IMR-90 (cell line): Measurements from ENCODE around the gene NACA. TPM values are rescaled to one million over a fixed set of nuclear protein-coding genes. Genes with fewer than 3 reads are reported as not detected.

Experiments used
- ATAC-seq: fragments of 200-7000 bp; cut with Tn5 transposase; 2 replicates; pipeline ENCODE4 v1.9.1; 2020; ENCODE audit warnings: low read depth, mild to moderate bottlenecking, moderate library complexity
- BruUV-seq: library from RNA; stranded (reverse); fragments of 400-500 nt; replicated peaks from 2 replicates; lab custom pipeline; 2021; lab: Mats Ljungman, UMichigan
- CTCF ChIA-PET: fragments of 300-600 bp; formaldehyde crosslinking; extraction: SDS; loops from one replicate; lab custom pipeline; 2021; ENCODE audit warnings: antibody characterized with exemption; lab: Yijun Ruan, JAX
- POLR2A ChIA-PET: fragments of 300-600 bp; sonication (Branson Sonifier 250); formaldehyde crosslinking; loops from one replicate; lab custom pipeline; 2022; ENCODE audit warnings: antibody characterized with exemption; ENCODE audit not compliant: unreplicated experiment; lab: Charles Lee
- DNase-seq: peaks from one replicate; pipeline ENCODE4 v3.0.0; 2013
- H2AFZ ChIP-seq: replicated peaks from 2 replicates; pipeline ENCODE3; 2013; ENCODE audit warnings: low read length, mild to moderate bottlenecking; ENCODE audit not compliant: poor library complexity
- H2AK5ac ChIP-seq: 2 replicates; pipeline ENCODE4 v1.6.1; 2013; ENCODE audit warnings: low read depth, low read length, inconsistent platforms
- H2AK9ac ChIP-seq: replicated peaks from 2 replicates; pipeline ENCODE3; 2013; ENCODE audit warnings: mild to moderate bottlenecking, low read depth, low read length, moderate library complexity; ENCODE audit not compliant: poor library complexity
- H2BK120ac ChIP-seq: 2 replicates; pipeline ENCODE4 v1.6.1; 2013; ENCODE audit warnings: low read depth, low read length, inconsistent platforms
- H2BK15ac ChIP-seq: 3 replicates; pipeline ENCODE4 v1.6.1; 2013; ENCODE audit warnings: low read depth, low read length, inconsistent platforms
- H2BK20ac ChIP-seq: 2 replicates; pipeline ENCODE4 v1.6.1; 2013; ENCODE audit warnings: low read depth, mild to moderate bottlenecking, inconsistent platforms, low read length, moderate library complexity
- H2BK5ac ChIP-seq: 2 replicates; pipeline ENCODE4 v1.6.1; 2013; ENCODE audit warnings: mild to moderate bottlenecking, low read depth, low read length, inconsistent platforms; ENCODE audit not compliant: poor library complexity, severe bottlenecking
- H3K14ac ChIP-seq: replicated peaks from 2 replicates; pipeline ENCODE4 v1.6.1; 2013; ENCODE audit warnings: low read depth, low read length, inconsistent platforms
- H3K18ac ChIP-seq: 2 replicates; pipeline ENCODE4 v1.6.1; 2013; ENCODE audit warnings: low read depth, low read length, control low read depth
- H3K23ac ChIP-seq: 2 replicates; pipeline ENCODE4 v1.6.1; 2013; ENCODE audit warnings: low read depth, low read length, inconsistent platforms
- H3K27ac ChIP-seq: 2 replicates; pipeline ENCODE4 v1.5.1; 2013; ENCODE audit warnings: mild to moderate bottlenecking, control low read depth, low read length; ENCODE audit not compliant: insufficient read depth
- H3K27me3 ChIP-seq: 2 replicates; pipeline ENCODE4 v1.6.1; 2013; ENCODE audit warnings: low read length; ENCODE audit not compliant: control insufficient read depth, insufficient read depth
- H3K36me3 ChIP-seq: 2 replicates; pipeline ENCODE4 v1.6.1; 2013; ENCODE audit warnings: low read length, mixed read lengths; ENCODE audit not compliant: control insufficient read depth, insufficient read depth
- H3K4ac ChIP-seq: 2 replicates; pipeline ENCODE4 v1.6.1; 2013; ENCODE audit warnings: low read depth, low read length, inconsistent platforms
- H3K4me1 ChIP-seq: 2 replicates; pipeline ENCODE4 v1.6.1; 2013; ENCODE audit warnings: low read length, mixed read lengths; ENCODE audit not compliant: control insufficient read depth, insufficient read depth
- H3K4me2 ChIP-seq: 2 replicates; pipeline ENCODE4 v1.6.1; 2013; ENCODE audit warnings: low read depth, mild to moderate bottlenecking, control low read depth, low read length, moderate library complexity
- H3K4me3 ChIP-seq: 2 replicates; pipeline ENCODE4 v1.5.1; 2013; ENCODE audit warnings: low read depth, mild to moderate bottlenecking, control low read depth, low read length, moderate library complexity; ENCODE audit not compliant: insufficient read depth
- H3K56ac ChIP-seq: 2 replicates; pipeline ENCODE4 v1.6.1; 2013; ENCODE audit warnings: low read length, inconsistent platforms; ENCODE audit not compliant: insufficient read depth; ENCODE audit errors: extremely low read depth
- H3K79me1 ChIP-seq, 2 experiments: 2 replicates each; pipeline ENCODE4 v1.6.1; 2013; ENCODE audit warnings: low read length in 2 of 2, inconsistent platforms in 1 of 2, low read depth in 1 of 2
- H3K9ac ChIP-seq: 2 replicates; pipeline ENCODE4 v1.6.1; 2013; ENCODE audit warnings: low read depth, low read length, control low read depth
- H3K9me1 ChIP-seq: 2 replicates; pipeline ENCODE4 v1.6.1; 2013; ENCODE audit warnings: low read length, inconsistent platforms; ENCODE audit not compliant: insufficient read depth
- H3K9me3 ChIP-seq: 2 replicates; pipeline ENCODE4 v1.6.1; 2013; ENCODE audit warnings: low read length; ENCODE audit not compliant: control insufficient read depth, insufficient read depth
- H4K20me1 ChIP-seq: 2 replicates; pipeline ENCODE4 v1.6.1; 2013; ENCODE audit warnings: low read length, inconsistent platforms; ENCODE audit not compliant: insufficient read depth
- H4K5ac ChIP-seq: 2 replicates; pipeline ENCODE4 v1.6.1; 2013; ENCODE audit warnings: mild to moderate bottlenecking, low read depth, low read length, control low read depth
- H4K8ac ChIP-seq, 2 experiments: 2 replicates each; pipeline ENCODE4 v1.6.1; 2013; ENCODE audit warnings: low read depth in 2 of 2, low read length in 2 of 2, control low read depth in 1 of 2, inconsistent platforms in 1 of 2
- H4K91ac ChIP-seq: 2 replicates; pipeline ENCODE4 v1.6.1; 2013; ENCODE audit warnings: low read depth, low read length, inconsistent platforms; ENCODE audit not compliant: insufficient read depth
- RCOR1 ChIP-seq: IDR thresholded peaks from 2 replicates; pipeline ENCODE4 v1.6.1; 2012; ENCODE audit warnings: mild to moderate bottlenecking, low read length, improper control_type of control experiment; ENCODE audit not compliant: insufficient replicate concordance
- RFX5 ChIP-seq: IDR thresholded peaks from 2 replicates; pipeline ENCODE4 v1.8.0; 2012; ENCODE audit warnings: low read depth, mild to moderate bottlenecking, low read length, moderate library complexity
- WGBS, 2 experiments: methylation state at CpG; one replicate each; pipeline versions ENCODE4 v1.1.5 to v1.1.7; 2013; ENCODE audit warnings: missing lambda C conversion rate in 2 of 2; ENCODE audit not compliant: insufficient read length in 1 of 2; ENCODE audit errors: extremely low coverage in 2 of 2; 5-methylcytosine and 5-hydroxymethylcytosine counted together
- dilution Hi-C: fragments of 300-500 bp; cut with HindIII; formaldehyde crosslinking; loops from one replicate; pipeline ENCODE4 v1.14.3; 2018; ENCODE audit warnings: low sequenced_read_pairs; ENCODE audit not compliant: unreplicated experiment
- in situ Hi-C: fragments of 300-500 bp; cut with MboI; formaldehyde crosslinking; loops from 3 replicates; pipeline ENCODE4 v1.14.3; 2019; ENCODE audit warnings: low sequenced_read_pairs, inconsistent platforms, mixed read lengths
- intact Hi-C: fragments of 100-400 bp; cut with micrococcal nuclease; formaldehyde crosslinking; loops from 2 replicates; pipeline ENCODE4 v1.10.0; 2022
- polyA plus RNA-seq, 3 experiments: library from polyadenylated mRNA; depleted of rRNA; stranded (reverse); fragments of >200 nt; gene quantifications; 2 replicates each; pipeline ENCODE4 v1.2.3, GENCODE V29; 2012; ENCODE audit warnings: low replicate concordance in 1 of 3
- total RNA-seq: library from RNA; depleted of rRNA; stranded (reverse); fragments of >200 nt; gene quantifications from 2 replicates; pipeline ENCODE4 v1.2.3, GENCODE V29; 2012

The NACA gene
- total and polyA plus RNA-seq, 2 of the 4 experiments (the other 2 are of a cell fraction) = 662 to 1,223 TPM

GRCh38 chr12:56713345-56713744 is 11.8 kb downstream of the NACA start:
- Histone ChIP-seq H4K8ac (no peak overlapping the region), H3K27me3 (no peaks in the 10 kb centered on the region), H3K79me1 (peaks cover 13 to 42% of the 10 kb centered on the region in 2 experiments; a peak in 3 of 4 replicates), H3K18ac (no peak overlapping the region), H2BK5ac (no peak overlapping the region), H3K14ac (no peak overlapping the region), H2BK20ac (no peak overlapping the region), H3K4me3 (no peak overlapping the region), H3K4ac (no peak overlapping the region), H2AK9ac (no peak overlapping the region), H3K9me3 (no peaks in the 10 kb centered on the region), H4K5ac (no peak overlapping the region), H3K27ac (no peak overlapping the region), H2AFZ (no peak overlapping the region), H2BK15ac (no peak overlapping the region), H3K36me3 (peaks cover 38% of the 10 kb centered on the region), H2AK5ac (no peak overlapping the region), H3K9ac (no peak overlapping the region), H3K9me1 (peaks cover 17% of the 10 kb centered on the region), H2BK120ac (no peak overlapping the region), H3K4me2 (no peak overlapping the region), H3K23ac (no peak overlapping the region), H3K4me1 (peaks cover 10% of the 10 kb centered on the region), H4K20me1 (peaks cover 44% of the 10 kb centered on the region), H3K56ac (no peak overlapping the region), H4K91ac (no peak overlapping the region)
- TF ChIP-seq RFX5 (no peak), RCOR1 (no peak)
- ChIA-PET CTCF (no interaction called here), POLR2A (no interaction called here)
- ATAC-seq (no peak), DNase-seq (no peak)
- in situ Hi-C loops = no loop called here
- no TSS peak for BruUV-seq
- dilution Hi-C loops = no loop called here
- WGBS, 2 experiments = no CpG with 5 or more reads among the region's 3 CpGs
- intact Hi-C loops = no loop called here
